ENCODE measurements around the gene TNNI3K.

GRCh38 chr1:74406759-74407158 lies 171.6 kb downstream of the TNNI3K start:
- TF ChIP-seq CTCF (IDR thresholded peaks at IDR 0.05; ENCODE audit: low read length) (no peak), EZH2 (optimal IDR thresholded peaks at IDR 0.05; ENCODE audit: low read depth, low read length) (no peak)
